HepG2 (cell line): Measurements from ENCODE around the gene STXBP2.

Source experiments
- HNRNPL ChIP-seq: fragments of 200-400 bp; formaldehyde crosslinking; IDR thresholded peaks from 2 replicates; pipeline ENCODE4 v1.6.1; 2017; ENCODE audit warnings: mild to moderate bottlenecking, low read depth, low read length
- KDM2A ChIP-seq: sonication (generic); formaldehyde crosslinking; IDR thresholded peaks from 2 replicates; pipeline ENCODE4 v1.4.0; 2020; ENCODE audit warnings: low read depth, missing genetic modification reagents, borderline replicate concordance
- TBX2 ChIP-seq: sonication (generic); formaldehyde crosslinking; IDR thresholded peaks from 2 replicates; pipeline ENCODE4 v1.5.0; 2020; ENCODE audit warnings: missing genetic modification reagents, mild to moderate bottlenecking, borderline replicate concordance
- ZNF790 ChIP-seq: sonication (generic); formaldehyde crosslinking; IDR thresholded peaks from 2 replicates; pipeline ENCODE4 v1.8.0; 2022; ENCODE audit warnings: missing genetic modification reagents, mild to moderate bottlenecking, borderline replicate concordance

DNA sequence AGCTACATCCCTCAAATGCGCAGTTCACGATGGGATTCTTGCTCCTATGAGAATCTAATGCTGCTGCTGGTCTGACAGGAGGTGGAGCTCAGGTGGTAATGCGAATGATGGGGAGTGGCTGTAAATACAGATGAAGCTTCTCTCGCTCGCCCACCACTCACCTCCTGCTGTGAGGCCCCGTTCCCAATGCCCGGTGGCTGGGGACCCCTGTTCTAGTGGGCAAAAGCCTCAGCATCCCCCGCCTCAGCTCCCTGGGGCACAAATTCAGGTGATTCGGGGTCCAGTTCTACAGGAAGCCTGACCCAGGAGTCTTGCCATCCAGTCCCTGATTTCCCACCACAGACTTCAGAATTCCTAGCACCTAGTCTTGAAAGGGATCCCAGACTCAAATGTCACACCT lies 35.6 kb downstream of the STXBP2 start:
- TF ChIP-seq HNRNPL = no peak
- no peak for TF ChIP-seq KDM2A (CRISPR knock-in tag)
- TF ChIP-seq TBX2 (CRISPR knock-in tag) = no peak
- TF ChIP-seq ZNF790 (CRISPR knock-in tag) = no peak
